Peyer's patch (tissue), 4 donors: Measurements from ENCODE around the gene DDX49. TPM values are rescaled to one million over a fixed set of nuclear protein-coding genes. Genes with fewer than 3 reads are reported as not detected.

ENCODE experiments used
- DNase-seq, 3 donors: peaks; one replicate each; pipeline ENCODE4 v3.0.0-alpha.2; 2017 to 2019
- H3K27ac ChIP-seq, 4 donors: fragments of 200-600 bp; sonication (generic); one replicate each; pipeline ENCODE4 v1.5.1; 2016 to 2019
- H3K27me3 ChIP-seq, 2 donors: fragments of 200-600 bp; sonication (generic); one replicate each; pipeline ENCODE4 v1.5.1; 2019
- H3K36me3 ChIP-seq, 3 donors: fragments of 200-600 bp; sonication (generic); one replicate each; pipeline ENCODE4 v1.5.1; 2016 to 2019
- H3K4me1 ChIP-seq, 4 donors: fragments of 200-600 bp; sonication (generic); one replicate each; pipeline ENCODE4 v1.5.1; 2016 to 2019
- H3K4me3 ChIP-seq, 4 donors: fragments of 200-600 bp; sonication (generic); 1 replicate in 3 of 4; 2 replicates in 1 of 4; pipeline ENCODE4 v1.5.1; 2016 to 2019; ENCODE audit warnings: mild to moderate bottlenecking in 1 of 4
- H3K9me3 ChIP-seq, 4 donors: fragments of 200-600 bp; sonication (generic); one replicate each; pipeline ENCODE4 v1.5.1; 2016 to 2019; ENCODE audit warnings: mild to moderate bottlenecking in 1 of 4
- POLR2A ChIP-seq, 2 donors: fragments of 450-650 bp; IDR thresholded peaks; one replicate each; pipeline ENCODE4 v1.5.1; 2017; ENCODE audit warnings: antibody characterized with exemption in 2 of 2, mild to moderate bottlenecking in 2 of 2, moderate library complexity in 2 of 2
- total RNA-seq, 4 donors: library from RNA; depleted of rRNA; stranded (reverse); fragments of >200 nt; gene quantifications; one replicate each; pipeline ENCODE4 v1.1.0, GENCODE V29; 2016
- TF ChIP-seq, protein P1 (sequence below), 6 experiments: fragments of 450-650 bp in 4 of 6; fragments of 200-600 bp in 2 of 6; sonication (generic) in 1 of 6; IDR thresholded peaks; one replicate each; pipeline ENCODE4 v1.5.1; 2017 to 2019; ENCODE audit warnings: antibody characterized with exemption in 6 of 6, mild to moderate bottlenecking in 3 of 6, moderate library complexity in 1 of 6

DDX49 gene
- total RNA-seq, 4 donors from 2014 or later = 37.0 to 76.9 (median 47.1) TPM

DNA sequence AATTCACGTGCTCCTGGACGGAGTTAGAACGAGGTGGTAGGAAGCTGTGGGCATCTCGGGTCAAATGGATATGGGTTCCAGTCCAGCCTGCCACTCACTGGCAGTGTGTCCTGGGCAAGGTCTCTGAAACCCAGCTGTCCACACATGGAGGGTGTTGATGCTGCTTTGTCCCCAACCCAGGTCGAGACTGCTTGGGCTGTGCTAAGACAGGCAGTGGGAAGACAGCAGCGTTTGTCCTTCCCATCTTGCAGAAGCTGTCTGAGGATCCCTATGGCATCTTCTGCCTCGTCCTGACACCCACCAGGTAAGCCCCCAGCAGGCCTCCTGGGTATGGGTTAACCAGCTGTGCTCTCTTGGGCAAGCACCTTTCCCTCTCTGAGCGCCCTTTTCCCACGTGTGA lies 885 bp downstream of the DDX49 start:
- no peak for DNase-seq
- peaks cover 0 to 41% (median 0%) of the 10 kb centered on the region in 3 donors for H3K36me3 ChIP-seq
- H3K4me1 ChIP-seq = peaks cover 0 to 34% (median 16%) of the 10 kb centered on the region in 4 donors
- H3K27ac ChIP-seq = no peak overlapping the region
- no peaks in the 10 kb centered on the region for H3K9me3 ChIP-seq
- TF ChIP-seq, protein P1, sequence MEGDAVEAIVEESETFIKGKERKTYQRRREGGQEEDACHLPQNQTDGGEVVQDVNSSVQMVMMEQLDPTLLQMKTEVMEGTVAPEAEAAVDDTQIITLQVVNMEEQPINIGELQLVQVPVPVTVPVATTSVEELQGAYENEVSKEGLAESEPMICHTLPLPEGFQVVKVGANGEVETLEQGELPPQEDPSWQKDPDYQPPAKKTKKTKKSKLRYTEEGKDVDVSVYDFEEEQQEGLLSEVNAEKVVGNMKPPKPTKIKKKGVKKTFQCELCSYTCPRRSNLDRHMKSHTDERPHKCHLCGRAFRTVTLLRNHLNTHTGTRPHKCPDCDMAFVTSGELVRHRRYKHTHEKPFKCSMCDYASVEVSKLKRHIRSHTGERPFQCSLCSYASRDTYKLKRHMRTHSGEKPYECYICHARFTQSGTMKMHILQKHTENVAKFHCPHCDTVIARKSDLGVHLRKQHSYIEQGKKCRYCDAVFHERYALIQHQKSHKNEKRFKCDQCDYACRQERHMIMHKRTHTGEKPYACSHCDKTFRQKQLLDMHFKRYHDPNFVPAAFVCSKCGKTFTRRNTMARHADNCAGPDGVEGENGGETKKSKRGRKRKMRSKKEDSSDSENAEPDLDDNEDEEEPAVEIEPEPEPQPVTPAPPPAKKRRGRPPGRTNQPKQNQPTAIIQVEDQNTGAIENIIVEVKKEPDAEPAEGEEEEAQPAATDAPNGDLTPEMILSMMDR (IDR thresholded peaks at IDR 0.05) = no peak
- TF ChIP-seq POLR2A (IDR thresholded peaks at IDR 0.05) = no peak
- H3K4me3 ChIP-seq = peak overlapping the region; percentile 74 to 97 (median 88)
- no peaks in the 10 kb centered on the region for H3K27me3 ChIP-seq

DNA sequence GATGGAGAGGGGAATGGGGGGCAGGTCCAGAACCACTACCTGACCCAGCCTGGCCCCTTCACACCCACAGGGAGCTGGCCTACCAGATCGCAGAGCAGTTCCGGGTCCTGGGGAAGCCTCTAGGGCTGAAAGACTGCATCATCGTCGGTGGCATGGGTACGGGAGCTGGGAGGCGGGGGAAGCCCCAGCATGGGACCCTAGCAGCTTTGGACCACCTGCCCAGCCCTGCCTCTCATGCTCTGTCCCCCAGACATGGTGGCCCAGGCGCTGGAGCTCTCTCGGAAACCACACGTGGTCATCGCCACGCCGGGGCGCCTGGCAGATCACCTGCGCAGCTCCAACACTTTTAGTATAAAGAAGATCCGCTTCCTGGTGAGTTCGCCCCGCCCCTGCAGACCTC lies 2.1 kb downstream of the DDX49 start:
- Histone ChIP-seq H3K4me3 (no peak overlapping the region), H3K36me3 (peaks cover 0 to 52% (median 0%) of the 10 kb centered on the region in 3 donors), H3K27ac (no peak overlapping the region), H3K4me1 (peaks cover 0 to 28% (median 16%) of the 10 kb centered on the region in 4 donors), H3K27me3 (no peaks in the 10 kb centered on the region), H3K9me3 (no peaks in the 10 kb centered on the region)
- TF ChIP-seq, protein P1 (IDR thresholded peaks at IDR 0.05) = no peak
- no peak for TF ChIP-seq POLR2A (IDR thresholded peaks at IDR 0.05)
- peak in 1 of 3 donors; percentile 25 for DNase-seq

DNA sequence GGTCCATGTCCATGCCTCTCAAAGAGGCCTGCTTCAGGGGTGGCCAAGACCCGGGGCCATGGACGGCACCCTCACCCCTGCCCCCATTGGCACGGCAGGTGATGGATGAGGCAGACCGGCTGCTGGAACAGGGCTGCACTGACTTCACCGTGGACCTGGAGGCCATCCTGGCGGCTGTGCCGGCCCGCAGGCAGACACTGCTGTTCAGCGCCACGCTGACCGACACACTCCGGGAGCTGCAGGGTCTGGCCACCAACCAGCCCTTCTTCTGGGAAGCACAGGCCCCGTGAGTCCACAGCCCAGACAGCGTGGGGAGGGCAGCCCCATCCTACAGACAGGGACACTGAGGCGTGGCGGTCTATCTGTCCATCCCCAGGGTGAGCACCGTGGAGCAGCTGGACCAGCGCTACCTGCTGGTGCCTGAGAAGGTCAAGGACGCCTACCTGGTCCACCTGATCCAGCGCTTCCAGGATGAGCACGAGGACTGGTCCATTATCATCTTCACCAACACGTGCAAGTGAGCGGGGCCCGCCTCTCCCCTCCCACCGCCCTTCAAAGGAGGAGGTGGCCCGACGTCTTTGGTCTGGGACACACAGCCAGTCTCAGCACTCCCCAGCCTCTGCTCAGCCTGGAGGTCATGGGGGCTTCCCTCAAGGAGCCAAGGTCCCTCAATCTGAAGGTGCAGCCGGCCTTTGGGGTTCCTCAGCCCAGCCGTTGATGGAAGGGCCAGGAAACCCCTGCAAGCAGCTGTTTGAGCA lies 2.9 kb downstream of the DDX49 start:
- H3K27ac ChIP-seq = no peak overlapping the region
- H3K4me3 ChIP-seq = no peak overlapping the region
- peaks cover 0 to 59% (median 0%) of the 10 kb centered on the region in 3 donors for H3K36me3 ChIP-seq
- H3K4me1 ChIP-seq = peaks cover 0 to 26% (median 16%) of the 10 kb centered on the region in 4 donors
- H3K9me3 ChIP-seq = no peaks in the 10 kb centered on the region
- no peaks in the 10 kb centered on the region for H3K27me3 ChIP-seq
- no peak for TF ChIP-seq POLR2A (IDR thresholded peaks at IDR 0.05)
- TF ChIP-seq, protein P1 (IDR thresholded peaks at IDR 0.05) = no peak
- peak in 1 of 3 donors; percentile 31 for DNase-seq

DNA sequence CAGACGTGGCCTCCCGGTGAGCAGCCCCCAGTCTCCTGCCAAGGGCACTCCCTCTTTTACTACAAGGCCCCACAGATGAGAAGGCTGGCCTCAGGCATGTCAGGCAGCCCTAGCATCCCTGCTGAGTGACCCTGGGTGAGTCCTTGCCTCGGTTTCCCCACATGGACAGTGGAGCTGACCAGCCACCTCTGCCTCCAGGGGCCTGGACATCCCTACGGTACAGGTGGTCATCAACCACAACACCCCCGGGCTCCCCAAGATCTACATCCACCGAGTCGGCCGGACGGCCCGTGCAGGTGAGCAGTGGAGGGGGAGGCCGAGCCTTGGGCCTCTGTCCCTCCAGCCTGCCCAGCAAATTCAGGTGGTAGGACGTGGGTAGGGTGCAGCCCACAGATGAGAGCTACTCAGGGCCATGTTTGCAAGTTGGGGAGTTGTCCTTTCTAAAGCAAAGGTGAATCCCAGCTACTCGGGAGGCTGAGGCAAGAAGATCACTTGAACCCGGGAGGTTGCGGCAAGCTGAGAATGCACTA lies 5.2 kb downstream of the DDX49 start:
- Histone ChIP-seq H3K4me3 (no peak overlapping the region), H3K4me1 (peaks cover 0 to 14% (median 10%) of the 10 kb centered on the region in 4 donors), H3K36me3 (peaks cover 0 to 75% (median 0%) of the 10 kb centered on the region in 3 donors), H3K27me3 (no peaks in the 10 kb centered on the region), H3K9me3 (no peaks in the 10 kb centered on the region), H3K27ac (no peak overlapping the region)
- no peak for DNase-seq
- TF ChIP-seq, protein P1 (IDR thresholded peaks at IDR 0.05) = no peak
- no peak for TF ChIP-seq POLR2A (IDR thresholded peaks at IDR 0.05)

DNA sequence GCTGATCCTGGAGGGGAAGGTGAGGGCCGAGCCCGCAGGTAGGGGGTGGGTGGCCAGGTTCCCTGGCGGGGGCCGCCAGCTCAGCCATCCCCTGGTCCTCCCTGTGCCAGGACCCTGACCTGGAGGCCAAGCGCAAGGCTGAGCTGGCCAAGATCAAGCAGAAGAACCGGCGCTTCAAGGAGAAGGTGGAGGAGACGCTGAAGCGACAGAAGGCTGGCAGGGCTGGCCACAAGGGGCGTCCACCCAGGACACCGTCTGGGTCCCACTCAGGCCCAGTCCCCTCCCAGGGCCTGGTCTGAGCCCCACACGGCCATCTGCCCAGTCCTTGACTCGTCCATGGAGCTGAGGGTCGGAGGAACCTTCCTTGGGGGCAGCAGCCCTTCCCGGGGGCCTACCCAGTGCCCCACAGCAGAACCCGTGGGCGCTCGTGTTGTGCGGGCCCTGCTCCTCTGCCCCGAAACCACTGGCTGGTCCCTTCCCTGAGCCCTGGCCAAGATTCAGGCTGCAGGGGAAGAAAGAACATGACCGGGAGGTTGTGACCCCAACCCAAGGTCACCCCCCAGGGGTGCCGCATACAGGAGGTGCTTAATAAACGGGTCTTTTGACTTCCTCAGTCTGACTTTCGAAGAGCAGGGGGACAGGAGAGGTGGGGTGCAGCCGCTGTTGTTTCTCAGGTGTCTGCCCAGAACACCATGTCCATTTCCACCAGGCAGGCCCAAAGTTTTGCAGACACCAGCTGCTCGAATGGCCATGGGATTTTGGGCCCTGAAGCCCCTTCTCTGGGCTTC lies 8.7 kb downstream of the DDX49 start:
- Histone ChIP-seq H3K4me1 (peaks cover 0 to 9% (median 3%) of the 10 kb centered on the region in 4 donors), H3K4me3 (no peak overlapping the region), H3K9me3 (no peaks in the 10 kb centered on the region), H3K36me3 (peaks cover 0 to 55% (median 0%) of the 10 kb centered on the region in 3 donors), H3K27me3 (no peaks in the 10 kb centered on the region), H3K27ac (no peak overlapping the region)
- no peak for DNase-seq
- TF ChIP-seq POLR2A (IDR thresholded peaks at IDR 0.05) = no peak
